Measurements from ENCODE around the gene TRMT11. TPM values are rescaled to one million over a fixed set of nuclear protein-coding genes. Genes with fewer than 3 reads are reported as not detected.

Gene TRMT11
- 20.2 and 27.7 TPM in 2 replicates for total RNA-seq (2022)
- Bru-seq, nascent RNA, result percentile 87 among the genes with signal in this experiment
- BruChase-seq, experiment 1, labeled RNA remaining after a 6-hour chase, result percentile 69 among the genes with signal in this experiment
- BruChase-seq, experiment 2, labeled RNA remaining after a 2-hour chase, result percentile 67 among the genes with signal in this experiment
- long read RNA-seq, transcript TRMT11-201 (13 exons, 1,565 nt), result major isoform, 14 of 25 reads
- long read RNA-seq, partial matches to known transcripts, result 2 of 25 reads
- long read RNA-seq, other reads (novel, unspliced or antisense), result 7 of 25 reads

- H3K27me3 Mint-ChIP-seq (ENCODE audit: unreplicated experiment), result no peaks in the 10 kb centered on the region
- H3K9me3 Mint-ChIP-seq (ENCODE audit: low read depth, unreplicated experiment), result no peaks in the 10 kb centered on the region
- CTCF ChIA-PET, result interaction anchor here (0.5 to 1.6 kb wide), 4 partner anchors 12 to 196 kb away, joined by 3 to 9 read pairs (median 6); partner anchors contain the start of gene NCOA7
- no peak for TF ChIP-seq CTCF (IDR thresholded peaks at IDR 0.05; ENCODE audit: unreplicated experiment)
- intact Hi-C loops (cut with micrococcal nuclease; ENCODE audit: unreplicated experiment), result no loop called here
- H3K4me3 Mint-ChIP-seq (ENCODE audit: low read depth, unreplicated experiment), result no peak within 1 kb of the TSS
- no peak within 1 kb of the TSS for H3K27ac Mint-ChIP-seq (ENCODE audit: unreplicated experiment)
- H3K36me3 Mint-ChIP-seq (ENCODE audit: insufficient read depth, unreplicated experiment), result no peaks in the 10 kb centered on the region
- peak; percentile 83 for DNase-seq
- H3K4me1 Mint-ChIP-seq (ENCODE audit: low read depth, unreplicated experiment), result no peaks in the 10 kb centered on the region
- TSS peak; percentile 62 for BruUV-seq (replicated peaks)
Observed at GRCh38 chr6:125986301-125987025, at the start of gene TRMT11. TSS of gene TRMT11 (plus strand) at chr6:125986540. CDS start at chr6:125986551, 11 bp downstream.

DNA sequence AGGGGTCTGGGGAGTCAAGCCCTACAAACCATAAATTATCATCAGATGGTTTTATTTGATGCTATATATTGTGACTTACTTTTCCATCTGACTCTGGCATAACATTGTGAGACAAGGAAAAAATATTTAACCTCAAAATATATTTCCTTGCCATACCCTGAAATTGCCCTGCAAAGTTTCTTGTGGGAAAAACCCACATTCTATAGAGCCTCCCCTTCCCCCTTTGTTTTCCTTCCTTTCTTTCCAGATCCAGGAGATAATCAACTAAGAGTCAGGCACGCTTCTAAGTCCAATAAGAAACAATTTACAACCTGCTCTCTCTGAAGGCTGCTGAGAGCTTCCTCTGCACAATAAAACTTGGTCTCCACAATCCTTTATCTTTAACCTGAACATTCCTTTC lies 47.3 kb upstream of the TRMT11 start:
- CTCF ChIA-PET, result no interaction called here
- Mint-ChIP-seq H3K4me1 (ENCODE audit: low read depth, unreplicated experiment) (peaks cover 19% of the 10 kb centered on the region), H3K27ac (ENCODE audit: unreplicated experiment) (no peak overlapping the region), H3K4me3 (ENCODE audit: low read depth, unreplicated experiment) (no peak overlapping the region), H3K9me3 (ENCODE audit: low read depth, unreplicated experiment) (no peaks in the 10 kb centered on the region), H3K27me3 (ENCODE audit: unreplicated experiment) (no peaks in the 10 kb centered on the region), H3K36me3 (ENCODE audit: insufficient read depth, unreplicated experiment) (no peaks in the 10 kb centered on the region)
- intact Hi-C loops (cut with micrococcal nuclease; ENCODE audit: unreplicated experiment), result no loop called here
- no TSS peak for BruUV-seq (replicated peaks)
- TF ChIP-seq CTCF (IDR thresholded peaks at IDR 0.05; ENCODE audit: unreplicated experiment), result no peak
- DNase-seq, result no peak

GRCh38 chr6:125939791-125940190 lies 46.5 kb upstream of the TRMT11 start:
- H3K27me3 Mint-ChIP-seq (ENCODE audit: unreplicated experiment), result no peaks in the 10 kb centered on the region
- peaks cover 19% of the 10 kb centered on the region for H3K4me1 Mint-ChIP-seq (ENCODE audit: low read depth, unreplicated experiment)
- no TSS peak for BruUV-seq (replicated peaks)
- no peaks in the 10 kb centered on the region for H3K36me3 Mint-ChIP-seq (ENCODE audit: insufficient read depth, unreplicated experiment)
- CTCF ChIA-PET, result no interaction called here
- intact Hi-C loops (cut with micrococcal nuclease; ENCODE audit: unreplicated experiment), result no loop called here
- H3K4me3 Mint-ChIP-seq (ENCODE audit: low read depth, unreplicated experiment), result no peak overlapping the region
- no peak overlapping the region for H3K27ac Mint-ChIP-seq (ENCODE audit: unreplicated experiment)
- TF ChIP-seq CTCF (IDR thresholded peaks at IDR 0.05; ENCODE audit: unreplicated experiment), result no peak
- no peak for DNase-seq
- H3K9me3 Mint-ChIP-seq (ENCODE audit: low read depth, unreplicated experiment), result no peaks in the 10 kb centered on the region

DNA sequence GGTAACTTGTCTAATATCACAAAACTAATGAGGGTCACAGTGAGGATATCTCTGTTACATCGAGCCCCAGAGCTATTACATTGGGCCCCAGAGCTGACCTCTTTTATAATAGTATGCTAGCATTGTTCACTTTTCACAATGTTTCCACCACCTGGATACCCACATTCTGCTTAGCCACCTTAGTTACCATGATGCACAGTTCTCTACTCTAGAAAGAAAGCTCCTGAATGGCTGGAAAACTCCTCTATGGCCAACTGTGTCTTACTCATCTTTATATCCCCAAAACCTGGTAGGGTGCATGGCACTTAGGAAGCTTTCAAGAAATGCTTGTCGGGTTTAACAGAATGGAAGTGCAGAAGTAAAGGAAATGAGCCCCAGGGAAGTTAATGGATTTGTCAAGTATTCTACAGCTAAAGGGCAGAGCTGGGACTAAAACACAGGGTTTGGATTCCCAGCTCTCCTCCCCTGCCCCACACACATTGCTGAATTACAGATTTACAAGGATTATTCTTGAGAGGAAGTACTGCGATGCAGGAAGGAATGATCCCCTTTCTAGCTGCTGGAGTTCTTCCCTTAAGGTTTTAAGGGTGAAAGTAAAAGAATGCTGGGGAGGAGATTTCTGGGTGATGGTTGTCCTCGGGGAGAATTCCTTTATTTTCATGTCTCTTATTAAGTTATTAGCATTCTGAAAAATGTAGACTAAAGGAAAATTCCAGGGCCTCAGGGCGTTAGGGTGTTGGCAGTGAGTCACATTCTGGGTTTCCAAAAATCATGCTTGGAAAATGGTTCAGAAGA lies 45.9 kb upstream of the TRMT11 start:
- no peak overlapping the region for H3K4me3 Mint-ChIP-seq (ENCODE audit: low read depth, unreplicated experiment)

More for the DNA sequence above, 45.9 kb upstream of the TRMT11 start:
- intact Hi-C loops (cut with micrococcal nuclease; ENCODE audit: unreplicated experiment), result no loop called here
- BruUV-seq (replicated peaks), result no TSS peak
- CTCF ChIA-PET, result no interaction called here
- no peak overlapping the region for H3K27ac Mint-ChIP-seq (ENCODE audit: unreplicated experiment)
- no peak for DNase-seq
- no peaks in the 10 kb centered on the region for H3K9me3 Mint-ChIP-seq (ENCODE audit: low read depth, unreplicated experiment)
- TF ChIP-seq CTCF (IDR thresholded peaks at IDR 0.05; ENCODE audit: unreplicated experiment), result no peak
- no peaks in the 10 kb centered on the region for H3K27me3 Mint-ChIP-seq (ENCODE audit: unreplicated experiment)
- peaks cover 24% of the 10 kb centered on the region for H3K4me1 Mint-ChIP-seq (ENCODE audit: low read depth, unreplicated experiment)
- H3K36me3 Mint-ChIP-seq (ENCODE audit: insufficient read depth, unreplicated experiment), result peaks cover under 1% of the 10 kb centered on the region
